GM18519 (cell line): ENCODE results near the gene PCDH18.
"Not testable (repeated sequence)": the region's sequence is repeated elsewhere in the genome, so short reads cannot be mapped to it uniquely, and the experiment has no call there.

ENCODE experiments used
- ATAC-seq: cut with Tn5 transposase; IDR thresholded peaks from one replicate; pipeline ENCODE4 v1.9.1; 2021; ENCODE audit warnings: mild to moderate bottlenecking, moderate library complexity; ENCODE audit not compliant: unreplicated experiment, low FRiP score

The PCDH18 gene

DNA sequence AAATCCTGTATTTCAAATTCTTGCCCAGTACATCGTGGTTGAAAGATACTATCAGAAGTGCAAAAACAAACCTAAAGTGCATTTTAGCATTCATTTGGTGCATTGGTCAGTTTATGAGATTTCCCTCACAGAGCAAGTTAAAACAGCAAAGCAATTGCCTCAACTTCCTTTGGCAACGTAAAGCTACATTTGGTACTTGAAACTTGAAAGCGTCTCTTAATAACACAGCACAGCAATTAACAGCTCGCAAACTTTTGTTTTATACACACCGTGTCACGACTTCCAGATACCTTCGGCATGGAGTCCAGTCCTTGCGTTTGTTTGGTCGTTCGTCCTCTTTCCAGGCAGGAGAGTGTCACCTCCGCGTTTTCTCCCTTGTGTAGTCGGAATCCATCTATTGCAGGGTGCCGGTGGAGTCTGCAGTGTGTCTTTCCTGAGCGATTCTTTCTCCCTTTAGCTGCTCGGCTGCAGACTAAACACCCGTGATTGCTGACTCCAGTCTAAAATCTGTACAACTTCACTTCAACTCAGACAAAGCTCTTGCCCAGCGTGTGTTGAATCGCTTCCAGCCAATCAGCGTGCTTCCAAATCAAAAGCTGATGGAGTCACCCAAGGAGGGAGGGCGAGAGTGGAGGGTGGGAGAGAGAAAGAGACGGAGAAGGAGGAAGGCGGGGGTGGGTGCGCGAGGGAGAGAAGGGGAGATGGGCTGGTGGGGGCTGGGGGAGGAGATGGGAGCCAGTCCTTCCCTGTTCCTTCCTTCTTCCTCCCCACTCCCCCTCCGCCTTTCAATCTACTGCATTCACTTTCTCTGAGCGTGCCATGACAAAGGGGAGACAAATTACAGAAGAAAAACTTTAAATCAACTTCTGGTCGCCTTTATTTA is at the start of gene PCDH18:
Gene PCDH18, minus strand, starts transcription at position 509 of the 883 bp plus-strand sequence. Its CDS starts 406 bp downstream, at position 103.
- peak; percentile 68 for ATAC-seq

DNA sequence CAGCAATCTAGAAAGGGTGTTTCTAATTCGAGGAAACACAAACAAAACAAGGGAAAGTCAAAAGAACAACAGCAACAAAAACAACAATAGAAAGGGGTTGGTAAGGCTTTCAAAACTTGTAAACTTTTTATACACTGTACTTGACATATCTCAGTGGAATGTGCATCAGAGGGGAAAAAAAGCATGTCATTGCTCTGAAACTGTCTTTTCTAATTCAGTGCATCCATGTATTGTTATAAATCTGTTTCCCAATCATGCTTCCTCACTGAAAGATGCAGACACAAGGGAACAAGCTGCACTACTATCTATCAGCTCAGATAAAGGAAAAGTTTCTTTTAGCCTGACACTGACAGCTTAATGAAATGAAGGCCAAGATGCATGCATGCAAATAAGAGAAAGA is 44.2 kb upstream of the PCDH18 start:
- ATAC-seq, result no peak

GRCh38 chr4:137572647-137573046 is 40.4 kb upstream of the PCDH18 start:
- no peak for ATAC-seq

DNA sequence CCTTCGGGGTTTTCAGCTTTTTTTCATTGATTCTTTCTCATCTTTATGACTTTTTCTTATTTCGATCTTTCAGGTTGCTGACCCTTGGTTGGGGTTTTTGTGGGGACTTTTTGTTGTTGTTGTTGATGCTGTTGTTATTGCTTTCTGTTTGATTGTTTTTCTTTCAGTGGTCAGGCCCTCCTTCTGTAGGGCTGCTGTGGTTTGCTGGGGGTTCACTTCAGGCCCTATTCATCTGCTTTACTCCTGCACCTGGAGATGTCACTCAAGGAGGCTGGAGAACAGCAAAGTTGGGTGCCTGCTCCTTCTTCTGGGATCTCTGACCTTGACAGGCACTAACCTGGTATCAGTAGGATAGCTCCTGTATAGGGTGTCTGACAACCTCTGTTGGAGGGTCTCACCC is 39.9 kb upstream of the PCDH18 start:
- ATAC-seq, result no peak

- ATAC-seq, result no peak
Observed at GRCh38 chr4:137559801-137560200, 27.5 kb upstream of the PCDH18 start.

DNA sequence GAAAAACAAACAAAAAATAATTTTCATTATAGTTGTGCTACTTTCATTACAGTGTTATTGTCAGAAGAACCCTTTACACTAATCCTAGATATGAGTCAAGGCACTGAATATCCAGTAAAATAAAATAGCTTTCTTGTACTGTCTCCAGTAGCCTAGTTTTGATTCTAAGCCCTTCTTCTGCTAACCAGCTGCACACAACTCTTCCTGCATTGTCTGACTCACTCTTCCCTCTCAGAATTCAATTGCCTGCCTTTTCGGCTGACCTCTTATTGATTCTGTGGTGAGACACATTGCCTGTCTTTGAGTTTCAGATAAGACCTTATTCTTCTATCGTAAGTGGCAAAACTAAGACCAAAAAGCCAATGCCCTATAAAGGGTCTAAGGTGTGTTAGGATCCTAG is 26.7 kb upstream of the PCDH18 start:
- ATAC-seq, result no peak

GRCh38 chr4:137545461-137545861 is 13.2 kb upstream of the PCDH18 start:
- ATAC-seq, result no peak

DNA sequence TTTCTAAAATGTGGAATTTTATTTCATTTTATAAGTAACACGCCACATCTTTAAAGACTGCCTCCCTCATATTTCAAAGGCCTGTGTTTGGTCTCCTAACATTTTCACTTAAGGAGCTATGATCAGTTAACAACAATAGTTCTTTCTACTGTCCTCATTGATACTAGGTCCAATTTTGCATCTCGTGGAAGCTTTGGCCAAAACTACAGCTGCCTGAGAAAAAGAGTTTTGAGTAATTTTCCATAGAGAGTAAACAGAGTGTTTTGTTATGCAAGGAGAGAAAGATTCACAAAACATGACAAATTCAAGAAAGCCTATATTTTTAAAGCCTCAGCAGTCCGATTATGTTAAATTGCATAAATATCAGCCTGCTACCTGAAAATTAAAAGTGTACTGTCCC is 11.4 kb upstream of the PCDH18 start:
- no peak for ATAC-seq

DNA sequence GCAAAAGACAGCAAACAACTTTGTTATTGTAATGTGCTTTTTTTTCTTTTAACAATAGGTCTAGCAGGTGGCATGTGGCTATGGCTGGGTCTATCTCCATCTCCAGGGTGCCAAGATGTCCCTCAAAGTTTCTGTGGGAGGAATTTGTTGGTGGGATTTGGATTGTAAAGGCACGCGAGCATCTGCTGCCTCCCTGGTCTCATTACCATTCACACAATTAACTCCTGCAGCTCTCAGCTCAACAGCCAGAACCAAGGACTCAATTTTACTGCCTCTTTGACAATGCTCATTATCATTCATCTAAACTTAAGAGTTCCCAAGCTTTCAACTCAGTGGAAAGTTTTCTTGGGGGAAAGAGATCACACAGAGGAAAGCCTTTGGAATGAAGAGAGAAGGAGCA is 10.9 kb upstream of the PCDH18 start:
- no peak for ATAC-seq

- no peak for ATAC-seq
Observed at GRCh38 chr4:137541876-137542646, 9.8 kb upstream of the PCDH18 start.

- no peak for ATAC-seq
Observed at GRCh38 chr4:137541181-137541580, 8.9 kb upstream of the PCDH18 start.

- no peak for ATAC-seq
Observed at GRCh38 chr4:137540356-137540755, 8.1 kb upstream of the PCDH18 start.

GRCh38 chr4:137538526-137538925 is 6.2 kb upstream of the PCDH18 start:
- ATAC-seq, result no peak

GRCh38 chr4:137537807-137538206 is 5.5 kb upstream of the PCDH18 start:
- ATAC-seq, result not testable (repeated sequence)

DNA sequence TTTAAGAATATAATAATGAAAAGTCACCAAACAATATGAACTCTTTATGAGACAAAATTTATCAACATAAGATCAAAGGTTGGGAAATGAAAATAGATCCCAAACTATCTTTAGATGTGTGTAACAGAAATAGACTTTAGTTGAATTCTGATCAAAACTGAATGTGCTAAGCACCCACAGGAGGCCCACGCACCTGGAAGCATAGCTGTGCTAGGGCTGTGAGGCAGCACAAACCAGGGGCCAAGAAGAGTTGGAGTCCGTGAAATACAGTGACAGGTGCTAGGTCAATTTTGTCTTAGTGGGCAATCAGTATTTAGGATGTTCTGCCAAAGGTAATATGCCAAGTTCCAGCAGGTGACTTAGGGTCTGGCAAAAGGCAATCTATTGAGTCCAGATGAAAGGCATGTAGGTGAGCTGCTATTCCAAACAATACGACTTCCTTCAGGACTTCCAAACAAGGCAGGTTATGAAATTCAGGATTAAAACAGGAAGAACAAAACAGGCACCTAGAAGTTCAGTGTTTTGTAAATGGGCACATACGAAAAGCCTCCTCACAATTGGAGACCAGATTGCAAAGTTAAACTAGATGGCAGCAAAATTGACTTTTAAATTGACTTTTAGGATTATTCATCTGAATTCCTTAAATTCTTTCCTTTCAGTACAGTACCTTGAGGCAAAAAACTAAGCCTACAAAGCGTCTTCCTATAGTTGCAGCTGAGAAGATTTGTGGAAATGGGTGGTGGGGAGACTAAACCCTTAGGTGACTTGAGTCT is 4.7 kb upstream of the PCDH18 start:
- ATAC-seq, result no peak

GRCh38 chr4:137535718-137536117 is 3.4 kb upstream of the PCDH18 start:
- no peak for ATAC-seq

DNA sequence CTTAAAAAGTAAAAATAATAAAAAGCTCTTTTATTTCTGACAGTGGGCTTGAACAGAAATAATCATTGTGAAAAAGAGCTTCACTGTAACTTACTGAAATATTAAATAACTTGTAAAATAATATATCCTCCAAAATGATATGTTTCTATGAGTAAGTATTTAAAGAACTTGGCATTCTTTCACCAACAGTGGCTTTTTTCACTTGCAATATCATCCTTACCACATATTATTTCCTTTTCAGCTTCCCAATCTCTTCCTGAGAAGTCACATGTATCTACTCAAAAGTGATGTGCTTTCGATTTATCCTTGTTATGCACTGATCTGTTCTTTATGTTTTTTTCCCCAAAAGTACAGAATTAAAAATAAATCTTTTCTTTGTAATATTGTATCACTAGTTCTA is 2.2 kb upstream of the PCDH18 start:
- ATAC-seq, result no peak

DNA sequence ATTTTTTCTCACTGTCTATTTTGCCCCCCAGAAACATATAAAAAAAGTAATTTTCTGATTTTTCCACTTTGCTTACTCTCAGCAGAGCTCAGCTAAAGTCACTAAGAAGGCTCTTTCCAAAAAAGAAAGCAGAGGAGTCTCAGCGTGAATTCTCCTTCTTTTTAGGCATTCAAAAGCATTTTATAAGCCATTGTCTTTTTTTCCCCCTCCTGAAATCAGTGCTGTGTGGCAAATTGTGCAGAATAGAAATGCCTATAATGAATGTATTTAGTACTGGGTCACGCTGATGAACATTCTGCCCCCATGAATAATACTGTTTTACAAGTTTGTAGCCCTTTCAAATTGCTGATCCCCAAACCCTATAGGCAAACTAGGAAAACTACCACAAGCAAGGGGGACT is 1.6 kb upstream of the PCDH18 start:
- no peak for ATAC-seq

GRCh38 chr4:137532869-137533236 is 559 bp upstream of the PCDH18 start:
- no peak for ATAC-seq

DNA sequence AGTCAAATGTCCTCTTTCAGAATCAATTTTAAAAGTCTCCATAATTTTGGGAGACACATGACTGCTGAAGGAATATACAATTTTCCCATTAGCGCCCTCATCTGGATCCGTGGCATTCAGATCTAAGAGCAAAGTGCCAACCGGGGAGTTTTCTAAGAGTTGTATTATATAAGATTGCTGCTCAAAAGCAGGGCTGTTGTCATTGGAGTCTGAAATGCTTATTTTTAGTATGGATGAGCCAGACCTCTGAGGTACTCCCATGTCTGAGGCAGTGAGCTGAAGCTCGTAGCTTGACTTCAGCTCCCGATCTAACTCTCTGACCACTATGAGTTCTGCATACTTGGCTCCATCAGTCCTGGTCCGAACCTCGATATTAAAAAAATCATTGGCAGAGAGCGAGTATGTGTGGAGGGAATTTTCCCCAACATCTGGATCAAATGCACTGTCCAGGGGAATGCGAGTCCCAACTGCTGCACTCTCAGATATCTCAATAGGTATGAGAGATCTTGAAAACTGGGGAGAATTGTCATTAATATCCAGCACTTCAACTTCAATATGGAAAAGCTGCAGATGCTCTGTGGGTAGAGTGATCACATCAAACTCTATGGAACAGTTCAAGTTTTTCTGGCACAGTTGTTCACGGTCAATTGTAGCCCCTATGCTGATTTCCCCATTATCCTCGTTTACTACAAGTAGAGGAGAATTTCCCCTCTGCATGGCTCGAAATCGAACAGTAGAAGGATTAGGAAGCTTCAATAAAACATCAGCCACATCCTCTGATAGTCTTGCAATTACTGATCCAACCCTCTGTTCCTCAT is 917 bp downstream of the PCDH18 start:
- ATAC-seq, result no peak
